CD1c-positive myeloid dendritic cell (primary cell): ENCODE results near the gene PPP2R2B.
"Not testable (repeated sequence)": the region's sequence is repeated elsewhere in the genome, so short reads cannot be mapped to it uniquely, and the experiment has no call there.

Experiments
- DNase-seq: peaks from one replicate; pipeline ENCODE4 v3.0.0-alpha.2; 2016; ENCODE audit errors: extremely low spot score

Gene PPP2R2B

DNA sequence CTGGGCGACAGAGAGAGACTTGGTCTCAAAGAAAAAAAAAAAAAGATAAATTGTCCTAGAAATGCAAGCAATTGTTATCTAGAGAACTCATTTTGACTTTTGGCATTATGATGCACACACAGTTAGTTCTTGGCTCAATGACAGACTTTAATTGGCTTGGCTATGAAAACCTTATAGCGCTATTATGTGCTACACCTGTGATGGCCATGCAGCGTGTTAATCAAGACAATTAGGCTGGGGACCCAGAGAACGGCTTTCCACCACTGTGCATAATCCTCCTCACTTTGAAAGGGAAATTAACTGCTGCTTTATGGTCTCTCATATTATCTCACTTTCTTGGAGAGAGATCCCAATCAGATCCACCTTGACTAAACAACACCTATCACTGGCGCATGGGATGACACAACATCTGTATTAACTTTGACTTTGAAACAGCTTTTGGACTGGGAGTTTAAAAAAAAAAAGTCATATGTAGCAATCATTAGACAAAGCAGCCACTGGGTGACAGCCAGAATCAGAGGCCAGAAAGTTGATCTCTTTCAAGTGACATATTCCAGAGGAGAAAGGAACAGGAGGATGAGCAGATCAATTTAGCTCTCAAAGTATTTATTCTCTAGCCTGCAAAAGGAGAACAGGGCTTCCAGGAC lies 132.5 kb downstream of the PPP2R2B start:
- no peak for DNase-seq

DNA sequence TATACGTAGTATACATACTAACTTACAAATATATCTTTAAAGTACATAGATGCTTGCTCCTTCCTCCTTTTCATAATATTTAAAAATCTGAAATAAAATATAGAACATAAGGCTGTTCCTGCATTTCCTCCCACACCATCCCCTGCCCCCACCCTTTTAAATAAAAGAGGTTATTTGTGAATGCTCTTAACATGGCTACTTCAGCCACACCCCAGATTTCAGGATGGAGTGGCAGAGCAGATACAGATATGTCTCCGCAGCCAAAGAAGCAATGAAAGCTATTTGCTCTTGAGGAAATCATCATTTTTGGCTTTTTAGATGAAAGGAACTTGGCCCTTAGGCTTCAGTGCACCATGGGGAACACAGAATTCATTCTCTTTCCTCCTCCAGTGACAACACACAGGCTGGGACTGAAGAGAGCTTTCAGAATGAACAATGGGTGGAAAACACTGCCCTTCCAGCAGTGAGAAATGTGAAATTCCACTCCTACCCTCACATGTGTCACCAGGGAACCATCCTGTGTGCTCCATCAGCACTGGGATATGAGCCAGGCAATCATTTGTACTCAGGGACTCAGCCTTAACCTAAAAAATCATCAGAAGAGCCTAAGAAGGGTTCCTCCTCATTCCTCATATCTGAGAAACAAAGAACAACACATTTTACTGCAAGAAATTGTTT lies 134.3 kb downstream of the PPP2R2B start:
- no peak for DNase-seq

DNA sequence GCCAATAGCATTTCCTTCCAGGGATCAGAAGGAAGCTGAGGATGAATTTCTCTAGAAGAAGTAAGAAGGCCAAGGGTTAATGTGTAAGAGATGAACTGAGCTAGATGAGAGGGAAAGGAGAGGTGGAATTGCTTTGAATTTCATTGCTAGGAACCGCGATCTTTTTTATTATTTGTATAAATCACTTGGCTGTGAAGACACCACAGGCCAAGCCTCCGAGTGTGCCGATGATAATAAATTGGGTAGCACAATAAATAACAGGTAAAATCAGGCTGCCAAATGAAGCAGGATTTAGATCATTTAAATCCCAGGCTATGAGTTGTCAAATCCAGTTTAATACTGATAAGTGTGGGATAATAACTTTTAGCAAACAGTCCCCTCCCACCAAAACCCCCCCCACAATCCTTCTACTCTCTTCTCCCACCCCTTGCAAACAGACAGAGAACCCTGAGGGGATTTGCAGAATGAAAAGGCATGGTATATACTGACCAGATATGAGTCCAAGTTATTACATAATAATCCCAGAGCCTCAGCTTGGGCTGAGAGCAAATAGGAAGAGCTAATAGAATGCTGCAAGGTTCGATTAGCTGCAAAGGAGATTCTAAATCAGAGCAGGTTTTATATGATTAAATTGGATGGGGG lies 143.5 kb downstream of the PPP2R2B start:
- no peak for DNase-seq

DNA sequence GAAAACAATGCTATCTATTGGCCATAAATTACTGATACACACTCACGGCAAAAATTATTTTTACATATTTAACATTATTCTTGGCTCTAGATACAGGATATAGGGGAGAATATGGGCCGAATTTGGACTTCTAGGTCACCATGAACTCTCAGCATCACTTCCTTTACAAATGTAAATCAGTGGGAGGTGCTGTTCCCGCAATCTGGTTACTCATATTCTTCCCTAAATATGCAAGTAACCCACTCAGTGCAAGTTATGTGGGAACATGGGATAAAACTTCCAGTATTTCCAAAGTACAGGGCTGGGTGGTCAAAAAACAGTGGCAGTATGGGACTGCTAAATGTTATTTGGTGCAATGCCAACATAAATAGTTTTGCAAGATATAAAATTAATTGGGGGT lies 145.6 kb downstream of the PPP2R2B start:
- no peak for DNase-seq

DNA sequence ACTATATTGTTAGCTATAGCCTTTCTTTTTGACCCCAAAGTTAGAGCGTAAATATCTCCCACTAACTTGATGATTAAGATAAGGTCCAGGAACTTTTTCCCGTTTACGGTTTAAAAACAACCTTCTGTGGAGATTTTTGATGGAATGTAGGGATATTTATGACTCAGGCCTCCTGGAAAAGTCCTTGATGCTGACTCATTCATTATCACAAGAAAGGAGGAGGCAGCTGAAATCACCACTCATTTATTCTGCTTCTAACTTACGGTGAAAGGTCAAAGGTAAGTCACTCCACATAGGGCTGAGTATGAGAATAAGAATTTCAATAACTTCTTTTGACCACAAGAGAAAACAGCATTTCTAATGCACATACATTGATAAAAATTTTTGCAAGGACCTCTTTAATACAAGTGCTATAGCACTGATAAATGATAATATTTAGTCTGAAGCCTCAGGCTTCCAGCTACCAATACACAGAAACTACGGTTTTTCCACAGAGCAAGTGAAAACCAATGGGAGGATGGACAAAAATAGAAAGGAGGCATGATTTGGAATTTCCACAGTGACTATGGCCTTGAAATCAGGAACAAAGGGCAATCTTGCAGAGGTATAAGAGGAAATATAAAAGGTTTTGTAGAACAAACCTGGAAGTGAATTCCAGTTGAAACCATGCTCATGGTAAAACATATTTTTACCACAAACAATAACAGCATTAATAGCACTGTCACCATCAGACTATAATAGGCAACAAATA lies 146.5 kb downstream of the PPP2R2B start:
- DNase-seq, result no peak

DNA sequence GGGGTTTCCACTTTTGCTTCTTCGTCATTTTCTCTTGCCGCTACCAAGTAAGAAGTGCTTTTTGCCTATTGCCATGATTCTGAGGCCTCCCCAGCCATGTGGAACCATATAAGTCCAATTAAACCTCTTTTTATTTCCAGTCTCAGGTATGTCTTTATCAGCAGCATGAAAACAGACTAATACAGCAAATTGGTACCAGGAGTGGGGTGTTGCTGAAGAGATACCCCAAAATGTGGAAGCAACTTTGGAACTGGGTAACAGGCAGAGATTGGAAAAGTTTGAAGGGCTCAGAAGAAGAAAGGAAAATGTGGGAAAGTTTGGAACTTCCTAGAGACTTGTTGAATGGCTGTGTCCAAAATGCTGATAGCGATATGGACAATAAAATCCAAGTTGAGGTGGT lies 149.8 kb downstream of the PPP2R2B start:
- not testable (repeated sequence) for DNase-seq

DNA sequence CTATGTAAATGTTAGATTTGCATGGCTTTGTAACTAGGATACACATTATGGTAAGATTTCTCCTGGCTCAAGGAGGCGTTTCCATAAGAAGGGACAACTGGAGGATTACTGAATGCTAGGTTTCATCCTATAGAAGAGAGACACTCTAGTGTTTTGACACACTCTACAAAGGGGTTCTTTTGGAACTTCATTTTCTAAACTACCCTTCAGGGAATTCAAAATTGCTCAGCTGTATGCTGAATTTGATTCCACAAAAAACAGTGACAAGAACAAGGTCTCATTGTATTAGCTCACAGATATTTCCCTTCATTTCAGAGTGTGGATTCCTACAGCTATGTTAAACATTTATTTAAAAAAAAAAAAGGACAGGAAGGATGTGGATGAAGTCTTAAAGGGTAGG lies 151.7 kb downstream of the PPP2R2B start:
- no peak for DNase-seq

DNA sequence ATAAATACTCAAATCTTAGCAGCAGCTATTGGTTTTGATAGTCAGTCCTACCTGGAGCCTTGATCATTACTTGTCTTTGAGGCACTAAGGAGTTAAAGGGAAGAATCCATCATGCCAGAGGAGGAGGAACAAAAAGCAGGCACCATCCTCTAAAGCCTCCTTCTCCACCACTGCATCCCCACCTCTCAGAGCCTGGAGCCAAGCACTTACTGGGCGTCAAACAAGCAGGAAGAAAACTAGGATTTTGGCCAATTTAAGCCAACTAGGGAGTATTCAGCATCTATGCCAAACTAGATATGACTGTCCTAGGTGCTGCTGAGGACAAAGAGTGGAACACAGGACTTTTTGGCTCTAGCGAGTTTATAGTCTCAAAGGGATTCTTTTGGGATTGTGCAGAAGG lies 152.5 kb downstream of the PPP2R2B start:
- DNase-seq, result no peak

DNA sequence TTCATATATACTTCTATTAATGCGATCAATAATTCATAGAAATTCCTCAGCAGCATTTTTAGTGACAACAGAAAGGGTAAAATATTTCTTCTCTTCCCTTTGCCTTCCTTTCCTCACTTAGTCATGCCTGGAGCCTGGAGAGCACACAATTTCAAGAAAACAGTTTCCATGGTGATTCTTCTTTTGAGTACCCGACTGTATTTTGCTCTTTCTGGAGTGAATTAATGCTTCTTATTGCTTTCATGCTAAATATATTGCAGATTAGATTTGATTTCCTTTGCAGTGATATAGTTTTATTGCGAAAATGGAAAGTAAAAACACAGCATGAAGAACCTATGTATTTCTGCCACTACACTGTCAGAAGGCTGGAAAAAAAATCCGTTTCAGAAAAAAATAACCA lies 153.5 kb downstream of the PPP2R2B start:
- DNase-seq, result no peak

DNA sequence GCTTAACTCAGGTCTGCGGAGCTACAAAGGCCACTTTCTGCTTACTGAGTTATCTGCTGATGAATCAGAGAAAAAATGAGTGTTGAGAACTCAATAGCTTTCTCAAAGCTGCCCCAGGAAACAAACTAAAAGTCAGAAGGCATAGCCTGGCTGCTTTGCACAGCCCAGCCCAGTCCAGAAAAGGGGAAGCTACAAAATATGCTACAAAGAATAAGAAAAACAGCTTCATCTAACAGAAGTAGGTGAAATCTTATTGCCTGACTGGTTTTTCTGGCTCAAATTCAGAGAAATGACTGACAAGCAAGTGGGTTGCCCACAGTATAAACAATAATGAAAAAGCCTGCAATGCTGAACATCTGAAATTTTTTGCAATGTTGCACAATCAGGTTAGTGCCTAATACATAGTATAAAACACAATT lies 156.2 kb downstream of the PPP2R2B start:
- no peak for DNase-seq

DNA sequence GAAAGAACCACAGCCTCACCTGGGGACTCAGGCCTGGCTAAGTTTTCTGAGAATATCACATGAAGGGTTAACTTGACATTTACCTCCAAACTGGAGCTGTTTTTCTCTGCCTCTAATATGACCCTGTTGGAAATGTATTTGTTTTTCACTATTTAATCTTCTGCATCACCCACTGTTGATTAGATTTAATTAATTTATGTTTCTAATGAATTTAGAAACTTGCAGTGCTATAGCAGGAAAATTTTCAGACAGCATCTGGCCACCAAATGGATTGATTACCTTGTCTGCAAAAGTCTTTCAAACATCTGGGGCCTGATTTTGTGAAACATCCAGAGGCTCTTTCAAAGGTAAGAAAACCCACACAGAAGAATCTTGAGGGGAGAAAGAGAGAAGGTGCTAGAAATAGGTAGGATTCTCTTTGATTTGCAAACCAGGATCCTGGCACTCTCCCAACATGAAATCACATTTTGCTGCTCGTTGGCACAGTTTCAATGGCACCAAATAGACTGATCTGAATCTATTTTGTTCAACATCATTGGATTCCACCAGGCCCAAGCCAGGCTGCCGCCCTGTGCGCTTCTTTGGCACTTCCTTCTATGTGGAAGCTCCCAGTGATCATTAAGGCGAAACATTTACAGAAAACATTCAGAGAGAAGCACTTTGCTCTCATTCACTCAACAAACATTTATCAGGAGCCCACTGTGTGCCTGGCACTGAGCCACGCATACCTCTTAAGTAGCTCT lies 157.3 kb downstream of the PPP2R2B start:
- no peak for DNase-seq

DNA sequence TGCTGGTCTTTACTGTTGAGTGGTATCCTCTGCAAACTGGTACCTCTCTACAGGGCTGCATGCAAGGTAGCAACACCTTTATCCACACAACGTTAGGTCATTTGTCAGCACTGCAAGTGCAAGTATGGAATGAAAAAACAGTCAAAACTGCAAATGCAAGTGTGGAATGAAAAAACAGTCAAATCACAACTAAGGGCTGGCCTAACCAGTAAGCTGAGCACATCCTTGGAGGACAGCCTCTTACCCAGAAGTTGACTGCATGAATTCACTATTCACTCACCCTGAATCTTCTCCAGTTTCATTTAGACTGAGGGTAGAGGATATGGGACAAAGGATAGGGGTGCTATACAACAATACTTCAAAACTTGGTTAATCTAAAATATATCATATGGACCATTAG lies 158.4 kb downstream of the PPP2R2B start:
- DNase-seq, result no peak

DNA sequence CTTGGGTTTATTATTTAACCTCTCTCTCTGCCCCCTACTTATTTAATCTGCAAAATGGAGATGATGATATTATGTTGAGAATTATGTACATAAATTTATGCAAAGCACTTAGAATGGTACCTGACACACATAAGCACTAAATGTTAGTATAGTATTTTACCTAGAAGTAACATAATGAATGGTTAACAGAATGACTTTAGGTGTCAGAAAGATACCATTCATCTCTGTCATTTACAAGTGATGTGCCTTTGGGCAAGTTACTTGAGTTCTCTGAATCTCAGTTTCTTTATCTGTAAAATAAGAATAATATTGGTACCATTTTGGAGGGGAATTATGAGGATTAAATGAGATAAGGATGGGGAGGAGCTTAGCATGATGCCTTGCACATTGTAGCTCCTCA lies 159.4 kb downstream of the PPP2R2B start:
- DNase-seq, result no peak

DNA sequence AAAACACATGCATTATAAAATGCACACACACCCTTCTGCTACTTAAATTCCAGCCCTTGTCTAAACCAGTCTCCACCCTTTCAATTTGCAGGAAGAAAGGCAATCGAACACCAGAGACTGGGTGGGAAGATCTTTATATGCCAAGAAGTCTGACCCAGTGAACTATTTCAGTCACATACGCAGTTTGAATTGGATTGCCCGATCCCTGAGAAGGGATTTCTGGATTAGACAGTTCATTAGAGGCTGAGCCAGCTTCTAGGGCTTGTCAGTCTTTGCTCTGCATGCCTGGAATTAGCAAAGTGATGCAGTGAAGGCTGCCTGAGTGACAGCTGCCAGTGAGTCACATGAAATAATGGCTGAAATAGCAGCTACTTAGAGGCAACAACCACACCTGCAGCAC lies 159.9 kb downstream of the PPP2R2B start:
- no peak for DNase-seq

DNA sequence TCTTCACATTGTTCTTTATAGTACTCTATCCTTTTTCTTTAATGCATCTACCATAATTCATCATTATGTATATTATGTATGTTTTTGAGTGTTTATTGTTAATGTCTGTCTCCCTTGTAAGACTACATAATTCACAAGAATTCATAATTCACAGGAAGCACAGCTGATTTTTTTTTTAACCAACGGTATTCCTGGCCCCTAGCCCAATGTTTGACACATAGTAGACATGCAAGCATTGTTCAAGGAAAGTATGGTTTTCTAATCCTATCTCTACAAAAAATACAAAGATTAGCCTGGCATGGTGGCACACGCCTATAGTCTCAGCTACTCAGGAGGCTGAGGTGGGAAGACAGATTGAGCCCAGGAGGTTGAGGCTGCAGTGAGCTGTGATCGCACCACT lies 160.6 kb downstream of the PPP2R2B start:
- DNase-seq, result no peak

DNA sequence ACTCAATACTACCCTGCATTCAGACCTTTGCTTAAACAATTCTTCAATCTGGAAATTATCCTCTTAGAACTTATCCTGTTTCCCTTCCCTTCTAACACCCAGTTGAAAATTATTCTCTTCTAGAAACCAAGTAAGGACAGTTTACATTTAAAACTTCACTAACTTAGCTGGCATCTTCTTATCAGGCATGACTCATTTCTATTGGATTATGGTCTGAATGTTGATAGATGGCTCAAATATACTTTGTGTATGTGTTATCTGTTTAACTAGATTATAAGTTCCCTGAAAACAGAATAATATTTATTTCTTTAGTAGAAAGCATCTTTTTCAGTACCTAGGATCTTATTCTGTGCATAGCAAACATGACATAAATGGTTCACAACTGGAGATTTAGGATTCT lies 161.9 kb downstream of the PPP2R2B start:
- DNase-seq, result no peak

DNA sequence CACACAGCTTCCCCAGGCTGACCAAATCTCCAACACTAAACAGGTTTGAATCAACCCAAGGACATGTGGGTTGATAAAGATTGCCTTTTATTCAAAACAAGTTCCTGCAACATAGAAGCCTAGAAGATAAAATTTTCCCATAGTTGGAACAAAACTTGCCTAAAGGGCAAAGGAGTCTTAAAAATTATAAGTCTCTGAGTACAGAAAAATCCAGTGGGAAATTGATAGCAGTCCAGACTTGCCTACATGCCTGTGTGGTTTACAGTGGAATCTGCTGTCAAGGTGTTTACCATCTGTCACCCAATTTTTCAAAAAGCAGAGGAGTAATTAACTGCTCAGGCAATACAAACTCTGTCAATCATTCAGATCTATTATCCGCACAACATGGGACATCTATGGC lies 168.2 kb downstream of the PPP2R2B start:
- DNase-seq, result no peak

DNA sequence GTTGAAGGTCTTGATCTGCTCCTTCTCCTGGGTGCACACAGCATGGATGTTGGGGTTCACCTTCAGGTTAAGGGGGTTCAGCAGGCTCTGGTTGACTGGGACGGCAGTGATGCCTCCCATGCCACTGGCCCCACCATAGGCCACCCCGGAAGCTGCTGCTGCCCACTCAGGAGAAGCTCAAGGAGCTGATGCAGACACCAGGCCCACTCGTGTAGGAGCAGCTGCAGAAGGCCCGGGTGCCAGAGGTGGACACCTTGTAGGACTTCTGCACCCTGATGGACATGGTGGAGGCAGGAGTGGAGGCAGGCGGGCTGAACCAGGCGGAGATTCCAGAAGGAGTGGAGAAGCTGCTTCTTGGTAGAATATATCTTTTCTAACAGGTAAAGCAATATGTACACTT lies 171.2 kb downstream of the PPP2R2B start:
- DNase-seq, result no peak

DNA sequence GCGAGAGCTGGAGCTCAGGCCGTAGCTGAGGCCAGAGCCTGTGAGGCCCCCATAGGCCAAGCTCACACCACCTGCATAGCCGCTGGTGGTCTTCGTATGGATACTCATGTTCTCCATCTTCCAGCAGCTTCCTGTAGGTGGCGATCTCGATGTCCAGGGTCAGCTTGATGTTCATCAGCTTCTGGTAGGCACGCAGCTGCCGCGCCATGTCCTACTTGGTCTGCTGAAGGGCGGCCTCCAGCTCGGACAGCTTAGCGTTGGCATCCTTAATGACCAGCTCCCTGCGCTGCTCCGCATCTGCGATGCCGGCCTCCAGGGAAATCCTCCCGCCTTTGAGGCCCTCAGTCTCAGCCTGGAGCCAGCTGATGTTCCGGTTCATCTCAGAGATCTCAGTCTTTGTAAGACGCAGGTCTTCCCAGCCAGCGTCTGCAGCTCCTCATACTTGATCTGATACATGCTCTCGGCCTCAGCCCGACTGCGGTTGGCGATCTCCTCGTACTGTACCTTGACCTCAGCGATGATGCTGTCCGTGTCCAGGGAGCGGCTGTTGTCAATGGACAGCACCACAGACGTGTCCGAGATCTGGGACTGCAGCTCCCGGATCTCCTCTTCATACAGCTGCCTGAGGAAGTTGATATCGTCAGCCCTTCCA lies 172.1 kb downstream of the PPP2R2B start:
- no peak for DNase-seq

DNA sequence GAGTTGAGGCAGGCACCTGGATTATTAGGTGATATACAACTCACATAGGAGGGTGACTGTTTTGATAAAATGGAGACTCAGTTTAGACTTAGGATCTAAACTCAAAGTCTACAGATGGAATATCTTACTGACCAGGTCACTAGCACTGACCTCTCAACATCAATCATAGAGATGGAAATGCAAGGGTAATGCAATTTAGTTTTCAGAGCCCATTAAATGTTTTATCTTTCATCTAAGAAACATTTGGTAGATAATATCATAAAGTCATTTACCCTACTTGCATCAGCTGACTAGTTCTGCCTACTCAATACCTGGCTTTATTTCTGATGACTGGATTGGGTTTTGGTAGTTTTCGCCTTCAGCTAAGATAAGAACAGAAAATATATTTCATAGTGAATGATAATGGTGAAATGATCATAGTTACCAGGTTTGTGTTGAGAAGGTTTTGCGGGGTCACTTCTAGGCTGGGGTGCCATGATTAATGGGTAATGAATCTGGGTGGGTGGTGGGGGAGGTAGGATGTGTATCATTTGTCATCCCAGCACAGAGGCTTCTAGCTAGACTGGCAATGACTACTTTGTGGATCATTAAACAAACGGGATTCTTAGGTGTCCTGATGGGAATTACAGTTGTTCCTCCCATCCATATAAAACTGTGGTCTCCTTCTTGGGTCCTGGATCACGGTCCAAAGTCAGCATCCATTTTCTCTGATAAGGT lies 173.4 kb downstream of the PPP2R2B start:
- DNase-seq, result no peak

DNA sequence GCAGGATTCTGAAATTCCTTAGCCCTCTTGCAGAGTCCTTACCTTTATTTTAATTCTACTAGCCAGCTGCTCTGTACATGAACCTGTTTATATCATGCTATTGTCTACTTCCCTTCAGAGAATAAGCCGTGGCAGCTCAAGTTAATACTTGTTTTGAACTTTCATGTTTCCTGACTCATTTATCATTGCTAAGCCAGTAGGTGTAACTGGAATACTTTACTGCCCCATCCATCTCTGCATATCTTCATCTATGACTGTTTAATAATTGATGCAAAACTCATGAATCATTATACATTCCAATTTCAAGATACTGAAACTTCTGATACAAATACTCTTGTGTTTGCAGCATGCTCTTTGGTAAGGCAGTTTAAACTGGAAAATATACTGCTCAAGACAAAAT lies 174.7 kb downstream of the PPP2R2B start:
- no peak for DNase-seq
